HFF-Myc (cell line): ENCODE results near the gene GRIK4.
"Not testable (repeated sequence)": the region's sequence is repeated elsewhere in the genome, so short reads cannot be mapped to it uniquely, and the experiment has no call there.

Source experiments
- DNase-seq: peaks from one replicate; pipeline ENCODE4 v3.0.0-alpha.2; 2011; ENCODE audit warnings: low read depth; ENCODE audit errors: extremely low read depth
- H3K4me3 ChIP-seq: replicated peaks from 2 replicates; pipeline ENCODE4 v1.5.1; 2011; ENCODE audit warnings: low read depth, mild to moderate bottlenecking, control low read depth, low read length
- TF ChIP-seq, protein P1 (sequence below): IDR thresholded peaks from 2 replicates; pipeline ENCODE4 v1.5.1; 2012; ENCODE audit warnings: mild to moderate bottlenecking, low read depth, low read length, control low read depth; ENCODE audit errors: missing control alignments

The GRIK4 gene

GRCh38 chr11:120750647-120751549 is 239.3 kb downstream of the GRIK4 start:
- TF ChIP-seq, protein P1, sequence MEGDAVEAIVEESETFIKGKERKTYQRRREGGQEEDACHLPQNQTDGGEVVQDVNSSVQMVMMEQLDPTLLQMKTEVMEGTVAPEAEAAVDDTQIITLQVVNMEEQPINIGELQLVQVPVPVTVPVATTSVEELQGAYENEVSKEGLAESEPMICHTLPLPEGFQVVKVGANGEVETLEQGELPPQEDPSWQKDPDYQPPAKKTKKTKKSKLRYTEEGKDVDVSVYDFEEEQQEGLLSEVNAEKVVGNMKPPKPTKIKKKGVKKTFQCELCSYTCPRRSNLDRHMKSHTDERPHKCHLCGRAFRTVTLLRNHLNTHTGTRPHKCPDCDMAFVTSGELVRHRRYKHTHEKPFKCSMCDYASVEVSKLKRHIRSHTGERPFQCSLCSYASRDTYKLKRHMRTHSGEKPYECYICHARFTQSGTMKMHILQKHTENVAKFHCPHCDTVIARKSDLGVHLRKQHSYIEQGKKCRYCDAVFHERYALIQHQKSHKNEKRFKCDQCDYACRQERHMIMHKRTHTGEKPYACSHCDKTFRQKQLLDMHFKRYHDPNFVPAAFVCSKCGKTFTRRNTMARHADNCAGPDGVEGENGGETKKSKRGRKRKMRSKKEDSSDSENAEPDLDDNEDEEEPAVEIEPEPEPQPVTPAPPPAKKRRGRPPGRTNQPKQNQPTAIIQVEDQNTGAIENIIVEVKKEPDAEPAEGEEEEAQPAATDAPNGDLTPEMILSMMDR, result no peak
- no peak overlapping the region for H3K4me3 ChIP-seq
- no peak for DNase-seq

DNA sequence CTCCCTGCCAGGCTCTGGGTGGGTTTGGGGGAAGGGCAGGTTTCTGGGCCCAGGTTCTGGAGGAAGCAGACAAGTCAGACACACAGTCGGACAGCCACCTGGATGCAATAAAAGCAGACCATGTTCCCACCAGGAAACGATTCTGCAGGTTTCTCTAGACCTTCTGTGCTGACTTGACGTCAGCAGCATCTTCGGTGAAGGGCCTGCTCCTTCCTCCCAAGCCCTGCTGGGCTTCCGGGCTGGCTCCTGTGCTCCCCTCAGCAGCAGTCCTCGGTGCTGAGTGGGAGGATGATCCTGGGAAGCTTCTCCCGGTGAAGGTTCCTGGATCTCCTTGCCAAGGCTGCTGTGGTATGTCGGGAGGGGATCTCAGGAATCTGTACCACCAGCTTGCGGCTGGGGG is 240.0 kb downstream of the GRIK4 start:
- TF ChIP-seq, protein P1, result no peak
- H3K4me3 ChIP-seq, result no peak overlapping the region
- no peak for DNase-seq

GRCh38 chr11:120752668-120753067 is 241.1 kb downstream of the GRIK4 start:
- DNase-seq, result no peak
- no peak overlapping the region for H3K4me3 ChIP-seq
- TF ChIP-seq, protein P1, result no peak

GRCh38 chr11:120756931-120757330 is 245.4 kb downstream of the GRIK4 start:
- DNase-seq, result no peak
- no peak overlapping the region for H3K4me3 ChIP-seq
- TF ChIP-seq, protein P1, result no peak

GRCh38 chr11:120759046-120759445 is 247.5 kb downstream of the GRIK4 start:
- TF ChIP-seq, protein P1, result no peak
- H3K4me3 ChIP-seq, result no peak overlapping the region
- DNase-seq, result no peak

DNA sequence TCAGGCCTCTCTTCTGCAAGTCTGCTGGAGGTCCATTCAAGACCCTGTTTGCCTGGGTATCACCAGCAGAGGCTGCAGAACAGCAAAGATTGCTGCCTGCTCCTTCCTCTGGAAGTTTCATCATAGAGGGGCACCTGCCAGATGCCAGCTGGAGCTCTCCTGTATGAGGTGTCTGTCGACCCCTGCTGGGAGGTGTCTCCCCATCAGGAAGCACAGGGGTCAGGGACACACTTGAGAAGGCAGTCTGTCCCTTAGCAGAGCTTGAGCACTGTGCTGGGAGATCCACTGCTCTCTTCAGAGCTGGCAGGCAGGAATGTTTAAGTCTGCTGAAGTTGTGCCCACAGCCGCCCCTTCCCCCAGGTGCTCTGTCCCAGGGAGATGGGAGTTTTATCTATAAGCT is 254.2 kb downstream of the GRIK4 start:
- not testable (repeated sequence) for DNase-seq, H3K4me3 ChIP-seq

- TF ChIP-seq, protein P1, result no peak
- no peak for DNase-seq
- no peak overlapping the region for H3K4me3 ChIP-seq
These were observed 254.8 kb downstream of the GRIK4 start for GRCh38 chr11:120766318-120766717.
